HepG2 (cell line): ENCODE data around the gene LRRIQ4. TPM values are rescaled to one million over a fixed set of nuclear protein-coding genes. Genes with fewer than 3 reads are reported as not detected.

Experiments used
- CBX1 ChIP-seq: IDR thresholded peaks from one replicate; pipeline ENCODE4 v1.6.1; 2016; ENCODE audit warnings: antibody characterized with exemption, low read depth
- DR1 ChIP-seq: sonication (generic); formaldehyde crosslinking; IDR thresholded peaks from 2 replicates; pipeline ENCODE4 v1.8.0; 2021; ENCODE audit warnings: mild to moderate bottlenecking, missing genetic modification reagents, inconsistent platforms
- FOSL2 ChIP-seq: sonication (generic); formaldehyde crosslinking; IDR thresholded peaks from 2 replicates; pipeline ENCODE4 v1.4.0; 2020; ENCODE audit warnings: missing genetic modification reagents
- FOXK2 ChIP-seq: fragments of 450-650 bp; IDR thresholded peaks from 2 replicates; pipeline ENCODE4 v1.6.1; 2016
- GTF3A ChIP-seq: sonication (generic); formaldehyde crosslinking; conservative IDR thresholded peaks from 2 replicates; pipeline ENCODE4 v1.4.0; 2020; ENCODE audit warnings: mild to moderate bottlenecking, missing genetic modification reagents
- HOXA7 ChIP-seq: sonication (generic); formaldehyde crosslinking; IDR thresholded peaks from 2 replicates; pipeline ENCODE4 v1.8.1; 2022; ENCODE audit warnings: mild to moderate bottlenecking, missing genetic modification reagents, moderate library complexity
- PRDM4 ChIP-seq: sonication (generic); formaldehyde crosslinking; IDR thresholded peaks from 2 replicates; pipeline ENCODE4 v1.9.0; 2021; ENCODE audit warnings: missing genetic modification reagents, borderline replicate concordance
- SIX4 ChIP-seq: sonication (generic); formaldehyde crosslinking; IDR thresholded peaks from 2 replicates; pipeline ENCODE4 v1.4.0; 2020; ENCODE audit warnings: missing genetic modification reagents
- STAT5B ChIP-seq: sonication (generic); formaldehyde crosslinking; IDR thresholded peaks from 2 replicates; pipeline ENCODE4 v1.4.0; 2020; ENCODE audit warnings: missing genetic modification reagents
- TBX2 ChIP-seq: sonication (generic); formaldehyde crosslinking; IDR thresholded peaks from 2 replicates; pipeline ENCODE4 v1.5.0; 2020; ENCODE audit warnings: missing genetic modification reagents, mild to moderate bottlenecking, borderline replicate concordance
- ZNF136 ChIP-seq: sonication (generic); formaldehyde crosslinking; IDR thresholded peaks from 2 replicates; pipeline ENCODE4 v1.8.1; 2022; ENCODE audit warnings: low read depth, mild to moderate bottlenecking, moderate library complexity, missing genetic modification reagents
- ZNF17 ChIP-seq: sonication (generic); formaldehyde crosslinking; IDR thresholded peaks from 2 replicates; pipeline ENCODE4 v1.5.0; 2020; ENCODE audit warnings: mild to moderate bottlenecking, missing genetic modification reagents
- ZNF276 ChIP-seq: sonication (generic); formaldehyde crosslinking; IDR thresholded peaks from 2 replicates; pipeline ENCODE4 v1.4.0; 2020; ENCODE audit warnings: mild to moderate bottlenecking, low read depth, missing genetic modification reagents
- ZNF7 ChIP-seq: IDR thresholded peaks from 2 replicates; pipeline ENCODE4 v1.6.1; 2016; ENCODE audit warnings: missing biosample characterization, missing genetic modification reagents
- ZNF841 ChIP-seq: sonication (generic); formaldehyde crosslinking; IDR thresholded peaks from 2 replicates; pipeline ENCODE4 v1.8.1; 2023; ENCODE audit warnings: missing genetic modification reagents, borderline replicate concordance
- polyA plus RNA-seq, 8 experiments: library from polyadenylated mRNA; depleted of rRNA in 3 of 8; stranded (reverse) in 7 of 8; unstranded in 1 of 8; fragments of >200 nt; fragmentation: Illumina TruSeq in 4 of 8; extraction: Trizol in 4 of 8; gene quantifications; 2 replicates each; pipeline versions ENCODE4 v1.2.1 to v1.2.3, GENCODE V29; 2011 to 2016; ENCODE audit warnings: low read depth in 4 of 8, missing spikeins in 1 of 8, mixed read lengths in 1 of 8; ENCODE audit not compliant: insufficient read depth in 1 of 8
- total RNA-seq, 5 experiments: library from RNA; depleted of rRNA; stranded (reverse); fragments of >200 nt; fragmentation: Illumina TruSeq; extraction: Trizol; gene quantifications; 2 replicates each; pipeline ENCODE4 v1.2.3, GENCODE V29; 2016; ENCODE audit warnings: low read depth in 1 of 5
- TF ChIP-seq, protein P1 (sequence below): sonication (generic); formaldehyde crosslinking; IDR thresholded peaks from 2 replicates; pipeline ENCODE4 v1.8.0; 2023; ENCODE audit warnings: mild to moderate bottlenecking, missing genetic modification reagents
- TF ChIP-seq, protein P2 (sequence below): sonication (generic); formaldehyde crosslinking; IDR thresholded peaks from 2 replicates; pipeline ENCODE4 v1.4.0; 2020; ENCODE audit warnings: missing genetic modification reagents
- TF ChIP-seq, protein P3 (sequence below): sonication (generic); formaldehyde crosslinking; IDR thresholded peaks from 2 replicates; pipeline ENCODE4 v1.5.0; 2020; ENCODE audit warnings: missing genetic modification reagents, mild to moderate bottlenecking, borderline replicate concordance

The LRRIQ4 gene
- total and polyA plus RNA-seq, 2 of the 13 experiments (the other 11 are each of a cell fraction or from before 2014, with no cell fraction given), result not detected

DNA sequence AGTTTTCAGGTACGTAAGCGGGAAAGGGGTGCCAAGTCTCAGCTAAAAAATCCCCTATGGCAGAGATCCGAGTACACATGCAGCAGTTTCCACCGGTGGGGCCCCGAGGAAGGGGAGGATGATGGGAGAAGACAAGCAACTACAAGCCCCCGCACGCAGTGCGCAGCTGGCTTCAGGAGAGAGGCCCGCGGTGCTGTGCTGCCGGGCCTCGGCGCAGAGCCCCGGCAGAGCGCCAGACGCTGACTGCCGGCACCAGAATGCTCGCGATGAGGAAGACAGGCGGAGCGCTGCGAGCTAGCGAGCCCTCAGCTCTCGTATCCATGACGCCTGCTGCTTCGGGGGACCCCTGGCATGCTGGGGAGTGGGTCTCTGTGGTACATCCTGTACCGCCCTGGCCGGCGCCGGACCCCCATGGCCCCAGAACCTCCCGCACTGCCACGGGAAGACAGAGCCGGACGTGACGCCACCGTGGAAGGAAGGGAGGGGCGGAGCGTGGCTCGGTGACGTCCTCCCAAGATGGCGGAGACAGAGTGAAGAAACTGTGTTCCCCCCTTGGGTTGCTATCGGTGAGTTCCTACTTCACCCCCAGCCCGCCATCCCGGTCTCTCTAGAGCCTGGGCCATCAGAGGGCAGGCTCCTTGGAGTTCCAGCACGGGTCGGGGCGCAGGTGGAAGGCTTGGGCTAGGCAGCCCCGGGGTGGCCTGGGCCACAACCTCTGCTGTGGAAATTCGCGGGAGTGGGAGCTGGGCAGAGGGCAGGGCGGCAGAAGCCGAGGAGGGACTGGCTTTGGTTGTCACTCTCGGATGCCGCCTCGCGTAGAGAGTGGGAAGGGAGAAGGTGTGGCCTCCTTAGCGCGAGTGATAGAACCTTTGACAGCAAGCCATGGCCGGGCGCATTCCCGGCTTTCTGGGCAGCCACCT lies 39.5 kb upstream of the LRRIQ4 start, which contains the start of gene MYNN (continued):
- TF ChIP-seq ZNF136 (CRISPR knock-in tag) (no peak), GTF3A (CRISPR knock-in tag) (peak; percentile 80; the same call in 1 of the 2 replicates), TBX2 (CRISPR knock-in tag) (peak; percentile 60; the same call in 1 of the 2 replicates), ZNF276 (CRISPR knock-in tag) (no peak), HOXA7 (no peak), FOXK2 (no peak), FOSL2 (CRISPR knock-in tag) (peak; percentile 58; the same call in 1 of the 2 replicates), STAT5B (CRISPR knock-in tag) (no peak), CBX1 (no peak), ZNF841 (CRISPR knock-in tag) (no peak), PRDM4 (CRISPR knock-in tag) (no peak), ZNF17 (CRISPR knock-in tag) (no peak), DR1 (peak; percentile 90), SIX4 (CRISPR knock-in tag) (peak; percentile 31; the same call in 1 of the 2 replicates), ZNF7 (CRISPR knock-in tag) (no peak)
- TF ChIP-seq, protein P1, sequence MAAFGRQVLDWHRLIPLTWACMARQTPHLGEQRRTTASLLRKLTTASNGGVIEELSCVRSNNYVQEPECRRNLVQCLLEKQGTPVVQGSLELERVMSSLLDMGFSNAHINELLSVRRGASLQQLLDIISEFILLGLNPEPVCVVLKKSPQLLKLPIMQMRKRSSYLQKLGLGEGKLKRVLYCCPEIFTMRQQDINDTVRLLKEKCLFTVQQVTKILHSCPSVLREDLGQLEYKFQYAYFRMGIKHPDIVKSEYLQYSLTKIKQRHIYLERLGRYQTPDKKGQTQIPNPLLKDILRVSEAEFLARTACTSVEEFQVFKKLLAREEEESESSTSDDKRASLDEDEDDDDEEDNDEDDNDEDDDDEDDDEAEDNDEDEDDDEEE, result peak; percentile 90; the same call in 1 of the 2 replicates
- TF ChIP-seq, protein P2, sequence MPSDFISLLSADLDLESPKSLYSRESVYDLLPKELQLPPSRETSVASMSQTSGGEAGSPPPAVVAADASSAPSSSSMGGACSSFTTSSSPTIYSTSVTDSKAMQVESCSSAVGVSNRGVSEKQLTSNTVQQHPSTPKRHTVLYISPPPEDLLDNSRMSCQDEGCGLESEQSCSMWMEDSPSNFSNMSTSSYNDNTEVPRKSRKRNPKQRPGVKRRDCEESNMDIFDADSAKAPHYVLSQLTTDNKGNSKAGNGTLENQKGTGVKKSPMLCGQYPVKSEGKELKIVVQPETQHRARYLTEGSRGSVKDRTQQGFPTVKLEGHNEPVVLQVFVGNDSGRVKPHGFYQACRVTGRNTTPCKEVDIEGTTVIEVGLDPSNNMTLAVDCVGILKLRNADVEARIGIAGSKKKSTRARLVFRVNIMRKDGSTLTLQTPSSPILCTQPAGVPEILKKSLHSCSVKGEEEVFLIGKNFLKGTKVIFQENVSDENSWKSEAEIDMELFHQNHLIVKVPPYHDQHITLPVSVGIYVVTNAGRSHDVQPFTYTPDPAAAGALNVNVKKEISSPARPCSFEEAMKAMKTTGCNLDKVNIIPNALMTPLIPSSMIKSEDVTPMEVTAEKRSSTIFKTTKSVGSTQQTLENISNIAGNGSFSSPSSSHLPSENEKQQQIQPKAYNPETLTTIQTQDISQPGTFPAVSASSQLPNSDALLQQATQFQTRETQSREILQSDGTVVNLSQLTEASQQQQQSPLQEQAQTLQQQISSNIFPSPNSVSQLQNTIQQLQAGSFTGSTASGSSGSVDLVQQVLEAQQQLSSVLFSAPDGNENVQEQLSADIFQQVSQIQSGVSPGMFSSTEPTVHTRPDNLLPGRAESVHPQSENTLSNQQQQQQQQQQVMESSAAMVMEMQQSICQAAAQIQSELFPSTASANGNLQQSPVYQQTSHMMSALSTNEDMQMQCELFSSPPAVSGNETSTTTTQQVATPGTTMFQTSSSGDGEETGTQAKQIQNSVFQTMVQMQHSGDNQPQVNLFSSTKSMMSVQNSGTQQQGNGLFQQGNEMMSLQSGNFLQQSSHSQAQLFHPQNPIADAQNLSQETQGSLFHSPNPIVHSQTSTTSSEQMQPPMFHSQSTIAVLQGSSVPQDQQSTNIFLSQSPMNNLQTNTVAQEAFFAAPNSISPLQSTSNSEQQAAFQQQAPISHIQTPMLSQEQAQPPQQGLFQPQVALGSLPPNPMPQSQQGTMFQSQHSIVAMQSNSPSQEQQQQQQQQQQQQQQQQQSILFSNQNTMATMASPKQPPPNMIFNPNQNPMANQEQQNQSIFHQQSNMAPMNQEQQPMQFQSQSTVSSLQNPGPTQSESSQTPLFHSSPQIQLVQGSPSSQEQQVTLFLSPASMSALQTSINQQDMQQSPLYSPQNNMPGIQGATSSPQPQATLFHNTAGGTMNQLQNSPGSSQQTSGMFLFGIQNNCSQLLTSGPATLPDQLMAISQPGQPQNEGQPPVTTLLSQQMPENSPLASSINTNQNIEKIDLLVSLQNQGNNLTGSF (CRISPR knock-in tag), result peak; percentile 59; the same call in 1 of the 2 replicates
- TF ChIP-seq, protein P3, sequence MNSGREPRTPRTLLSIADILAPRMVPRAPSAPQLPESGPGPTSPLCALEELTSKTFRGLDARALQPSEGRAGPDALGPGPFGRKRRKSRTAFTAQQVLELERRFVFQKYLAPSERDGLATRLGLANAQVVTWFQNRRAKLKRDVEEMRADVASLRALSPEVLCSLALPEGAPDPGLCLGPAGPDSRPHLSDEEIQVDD, result no peak
